IPS DF 4.7 (cell line): ENCODE data around the gene ETS1.

Source experiments
- DNase-seq: peaks from one replicate; pipeline ENCODE4 v3.0.0-alpha.2; 2013; ENCODE audit warnings: low spot score; ENCODE audit errors: extremely low read depth

Gene ETS1

GRCh38 chr11:128434818-128435217, 152.5 kb downstream of the ETS1 start:
- DNase-seq = no peak

GRCh38 chr11:128434411-128434810, 152.9 kb downstream of the ETS1 start:
- no peak for DNase-seq

- no peak for DNase-seq
Observed at GRCh38 chr11:128432926-128433325, 154.4 kb downstream of the ETS1 start.

- no peak for DNase-seq
Observed at GRCh38 chr11:128431931-128432330, 155.4 kb downstream of the ETS1 start.

GRCh38 chr11:128428935-128429334, 158.4 kb downstream of the ETS1 start:
- DNase-seq = no peak

- DNase-seq = no peak
Observed at GRCh38 chr11:128424851-128425285, 162.5 kb downstream of the ETS1 start.

GRCh38 chr11:128424271-128424711, 163.1 kb downstream of the ETS1 start:
- no peak for DNase-seq

- DNase-seq = no peak
Observed at GRCh38 chr11:128422576-128423370, 164.6 kb downstream of the ETS1 start.

GRCh38 chr11:128421577-128422330, 165.6 kb downstream of the ETS1 start:
- DNase-seq = no peak

- no peak for DNase-seq
Observed at GRCh38 chr11:128420951-128421350, 166.4 kb downstream of the ETS1 start.

- DNase-seq = no peak
Observed at GRCh38 chr11:128420265-128420664, 167.1 kb downstream of the ETS1 start.

GRCh38 chr11:128419012-128419767, 168.2 kb downstream of the ETS1 start:
- DNase-seq = no peak

- DNase-seq = no peak
Observed at GRCh38 chr11:128417607-128418324, 169.6 kb downstream of the ETS1 start.

- DNase-seq = no peak
Observed at GRCh38 chr11:128416976-128417375, 170.4 kb downstream of the ETS1 start.

GRCh38 chr11:128415539-128415938, 171.8 kb downstream of the ETS1 start:
- no peak for DNase-seq

GRCh38 chr11:128412847-128413791, 174.2 kb downstream of the ETS1 start:
- DNase-seq = no peak

- no peak for DNase-seq
Observed at GRCh38 chr11:128411812-128412211, 175.5 kb downstream of the ETS1 start.

GRCh38 chr11:128411150-128411549, 176.2 kb downstream of the ETS1 start:
- DNase-seq = no peak

GRCh38 chr11:128409476-128409875, 177.9 kb downstream of the ETS1 start:
- no peak for DNase-seq
